Measurements from ENCODE around the gene EXT2.

The EXT2 gene

GRCh38 chr11:44277196-44278090 is 182.0 kb downstream of the EXT2 start:
- TF ChIP-seq, protein P1, sequence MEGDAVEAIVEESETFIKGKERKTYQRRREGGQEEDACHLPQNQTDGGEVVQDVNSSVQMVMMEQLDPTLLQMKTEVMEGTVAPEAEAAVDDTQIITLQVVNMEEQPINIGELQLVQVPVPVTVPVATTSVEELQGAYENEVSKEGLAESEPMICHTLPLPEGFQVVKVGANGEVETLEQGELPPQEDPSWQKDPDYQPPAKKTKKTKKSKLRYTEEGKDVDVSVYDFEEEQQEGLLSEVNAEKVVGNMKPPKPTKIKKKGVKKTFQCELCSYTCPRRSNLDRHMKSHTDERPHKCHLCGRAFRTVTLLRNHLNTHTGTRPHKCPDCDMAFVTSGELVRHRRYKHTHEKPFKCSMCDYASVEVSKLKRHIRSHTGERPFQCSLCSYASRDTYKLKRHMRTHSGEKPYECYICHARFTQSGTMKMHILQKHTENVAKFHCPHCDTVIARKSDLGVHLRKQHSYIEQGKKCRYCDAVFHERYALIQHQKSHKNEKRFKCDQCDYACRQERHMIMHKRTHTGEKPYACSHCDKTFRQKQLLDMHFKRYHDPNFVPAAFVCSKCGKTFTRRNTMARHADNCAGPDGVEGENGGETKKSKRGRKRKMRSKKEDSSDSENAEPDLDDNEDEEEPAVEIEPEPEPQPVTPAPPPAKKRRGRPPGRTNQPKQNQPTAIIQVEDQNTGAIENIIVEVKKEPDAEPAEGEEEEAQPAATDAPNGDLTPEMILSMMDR (IDR thresholded peaks at IDR 0.05; ENCODE audit: control extremely low read depth, extremely low read depth, low read depth, missing control alignments), result no peak
- POLR2A ChIA-PET, result no interaction called here
- CTCF ChIA-PET, result interaction anchor here (0.7 to 1.6 kb wide), 6 partner anchors 8 to 634 kb away, joined by 3 to 4 read pairs (median 3); no protein-coding TSS in a partner anchor
- DNase-seq (ENCODE audit: extremely low spot score), result no peak

- TF ChIP-seq, protein P1 (IDR thresholded peaks at IDR 0.05; ENCODE audit: control extremely low read depth, extremely low read depth, low read depth, missing control alignments), result no peak
- DNase-seq (ENCODE audit: extremely low spot score), result no peak
- CTCF ChIA-PET, result interaction anchor here (0.6 kb wide), 1 partner anchor 11 kb away, joined by 3 read pairs; no protein-coding TSS in a partner anchor
- POLR2A ChIA-PET, result no interaction called here
Measured at GRCh38 chr11:44279483-44279882, 184.0 kb downstream of the EXT2 start.

- TF ChIP-seq, protein P1 (IDR thresholded peaks at IDR 0.05; ENCODE audit: control extremely low read depth, extremely low read depth, low read depth, missing control alignments), result no peak
- ChIA-PET CTCF (interaction anchor here (0.6 kb wide), 1 partner anchor 12 kb away, joined by 3 read pairs; no protein-coding TSS in a partner anchor), POLR2A (no interaction called here)
- no peak for DNase-seq (ENCODE audit: extremely low spot score)
Measured at GRCh38 chr11:44280257-44280656, 184.8 kb downstream of the EXT2 start.

DNA sequence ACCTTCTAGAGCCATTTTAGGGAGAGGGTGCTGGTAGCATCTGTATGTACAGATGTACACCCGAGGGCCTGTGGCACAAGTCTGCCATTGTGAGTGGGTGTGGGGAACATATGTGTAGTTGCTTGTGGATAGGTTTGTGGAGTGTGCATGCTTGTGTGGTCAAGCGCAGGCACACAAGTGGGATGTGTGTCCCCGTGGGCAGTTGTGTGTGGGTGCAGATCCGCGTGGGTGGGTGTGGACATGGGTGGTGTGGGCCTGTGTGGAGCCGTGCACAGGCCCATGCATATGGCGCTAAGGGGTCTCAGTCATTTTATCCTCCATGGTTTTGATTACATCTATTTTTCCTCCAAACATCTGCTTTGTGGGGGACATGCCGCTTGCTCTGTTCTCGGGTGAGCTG is 185.7 kb downstream of the EXT2 start:
- ChIA-PET CTCF (no interaction called here), POLR2A (no interaction called here)
- TF ChIP-seq, protein P1 (IDR thresholded peaks at IDR 0.05; ENCODE audit: control extremely low read depth, extremely low read depth, low read depth, missing control alignments), result no peak
- DNase-seq (ENCODE audit: extremely low spot score), result no peak

DNA sequence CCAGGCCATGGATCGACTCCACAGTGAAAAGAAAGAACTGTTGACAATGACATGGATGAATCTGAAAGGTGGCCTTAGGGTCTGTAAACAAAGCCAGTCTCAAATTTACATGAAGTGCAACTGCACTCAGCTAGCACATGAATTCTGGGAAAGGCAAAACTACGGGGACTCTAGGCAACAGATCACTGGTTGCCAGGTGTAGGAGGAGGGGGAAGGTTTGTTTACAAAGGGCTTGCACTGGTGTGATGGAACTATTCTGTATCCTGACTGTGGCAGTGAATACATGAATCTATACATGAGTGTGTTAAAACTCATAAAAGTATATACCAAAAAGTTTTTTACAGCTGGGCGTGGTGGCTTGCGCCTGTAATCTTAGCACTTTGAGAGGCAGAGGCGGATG is 187.1 kb downstream of the EXT2 start:
- TF ChIP-seq, protein P1 (IDR thresholded peaks at IDR 0.05; ENCODE audit: control extremely low read depth, extremely low read depth, low read depth, missing control alignments), result no peak
- ChIA-PET POLR2A (no interaction called here), CTCF (interaction anchor here (1.0 kb wide), 1 partner anchor 8 kb away, joined by 3 read pairs; no protein-coding TSS in a partner anchor)
- DNase-seq (ENCODE audit: extremely low spot score), result no peak

GRCh38 chr11:44285756-44286155 is 190.3 kb downstream of the EXT2 start:
- TF ChIP-seq, protein P1 (IDR thresholded peaks at IDR 0.05; ENCODE audit: control extremely low read depth, extremely low read depth, low read depth, missing control alignments), result no peak
- no peak for DNase-seq (ENCODE audit: extremely low spot score)
- ChIA-PET POLR2A (no interaction called here), CTCF (interaction anchor here (0.8 to 7.7 kb wide), 28 partner anchors 8 to 625 kb away, joined by 3 to 95 read pairs (median 4); no protein-coding TSS in a partner anchor)

Data from GM10248 (cell line).